ENCODE data around the gene PITPNC1.

- TF ChIP-seq CTCF (IDR thresholded peaks at IDR 0.05; ENCODE audit: low read length) (no peak), EZH2 (optimal IDR thresholded peaks at IDR 0.05; ENCODE audit: low read depth, low read length) (no peak), EZH2phosphoT487 (IDR thresholded peaks at IDR 0.05; ENCODE audit: low read length) (no peak)
Measured at GRCh38 chr17:67658265-67658664, 281.2 kb downstream of the PITPNC1 start.
